HG03103 (cell line): Measurements from ENCODE around the gene NDUFS1.
"Not testable (repeated sequence)": the region's sequence is repeated elsewhere in the genome, so short reads cannot be mapped to it uniquely, and the experiment has no call there.

Experiments used
- ATAC-seq: cut with Tn5 transposase; IDR thresholded peaks from one replicate; pipeline ENCODE4 v1.9.1; 2021; ENCODE audit warnings: low read depth; ENCODE audit not compliant: unreplicated experiment

Gene NDUFS1

GRCh38 chr2:206159346-206160124, at the start of gene NDUFS1, which contains the start of gene EEF1B2:
Gene NDUFS1, minus strand, starts transcription at chr2:206159444. Its CDS starts 5,766 bp downstream, at chr2:206153678.
Gene EEF1B2, plus strand, starts transcription at chr2:206159895. Its CDS starts 85 bp downstream, at chr2:206159980.
- peak; percentile 91 for ATAC-seq

GRCh38 chr2:206208900-206209299, 49.7 kb upstream of the NDUFS1 start:
- ATAC-seq: no peak

GRCh38 chr2:206207316-206207715, 48.1 kb upstream of the NDUFS1 start:
- not testable (repeated sequence) for ATAC-seq

- no peak for ATAC-seq
These were observed 45.5 kb upstream of the NDUFS1 start for GRCh38 chr2:206204710-206205109.

- ATAC-seq: no peak
These were observed 44.1 kb upstream of the NDUFS1 start for GRCh38 chr2:206203331-206203730.

GRCh38 chr2:206202446-206202845, 43.2 kb upstream of the NDUFS1 start:
- no peak for ATAC-seq

GRCh38 chr2:206201075-206201848, 42.0 kb upstream of the NDUFS1 start:
- no peak for ATAC-seq

- ATAC-seq: no peak
These were observed 39.4 kb upstream of the NDUFS1 start for GRCh38 chr2:206198677-206199076.

- ATAC-seq: no peak
These were observed 34.6 kb upstream of the NDUFS1 start for GRCh38 chr2:206193671-206194357.

GRCh38 chr2:206192157-206192556, 32.9 kb upstream of the NDUFS1 start:
- ATAC-seq: no peak

GRCh38 chr2:206190689-206191088, 31.4 kb upstream of the NDUFS1 start:
- ATAC-seq: no peak

GRCh38 chr2:206190111-206190510, 30.9 kb upstream of the NDUFS1 start:
- ATAC-seq: no peak

GRCh38 chr2:206189691-206190090, 30.4 kb upstream of the NDUFS1 start:
- no peak for ATAC-seq

GRCh38 chr2:206181526-206181925, 22.3 kb upstream of the NDUFS1 start:
- ATAC-seq: not testable (repeated sequence)

- no peak for ATAC-seq
These were observed 17.7 kb upstream of the NDUFS1 start for GRCh38 chr2:206176901-206177300.

- no peak for ATAC-seq
These were observed 16.9 kb upstream of the NDUFS1 start for GRCh38 chr2:206176121-206176520.

GRCh38 chr2:206173147-206173546, 13.9 kb upstream of the NDUFS1 start:
- no peak for ATAC-seq

GRCh38 chr2:206171624-206172397, 12.6 kb upstream of the NDUFS1 start:
- ATAC-seq: not testable (repeated sequence)

GRCh38 chr2:206168230-206168629, 9.0 kb upstream of the NDUFS1 start:
- not testable (repeated sequence) for ATAC-seq

- no peak for ATAC-seq
These were observed 5.1 kb upstream of the NDUFS1 start for GRCh38 chr2:206164261-206164862.
